Left lung (tissue), 10 donors: Measurements from ENCODE around the gene LDB3. TPM values are rescaled to one million over a fixed set of nuclear protein-coding genes. Genes with fewer than 3 reads are reported as not detected.

Experiments used
- ATAC-seq: fragments of 200-7000 bp; cut with Tn5 transposase; one replicate; pipeline ENCODE4 v1.9.1; 2020; ENCODE audit warnings: moderate library complexity
- DNase-seq, 4 donors: peaks; one replicate each; pipeline ENCODE4 v3.0.0-alpha.2; 2013 to 2020
- H3K27ac ChIP-seq, 2 donors: fragments of 200-600 bp; sonication (generic) in 1 of 2; one replicate each; pipeline versions ENCODE4 v1.5.0 to v1.8.0; 2020 to 2021
- H3K27me3 ChIP-seq, 2 donors: fragments of 200-600 bp; sonication (generic) in 1 of 2; one replicate each; pipeline versions ENCODE4 v1.5.0 to v1.8.0; 2020 to 2021
- H3K36me3 ChIP-seq, 2 donors: fragments of 200-600 bp; sonication (generic) in 1 of 2; one replicate each; pipeline versions ENCODE4 v1.5.0 to v1.8.0; 2020 to 2021
- H3K4me1 ChIP-seq, 2 donors: fragments of 200-600 bp; one replicate each; pipeline ENCODE4 v1.8.0; 2021
- H3K4me3 ChIP-seq, 2 donors: fragments of 200-600 bp; sonication (generic) in 1 of 2; one replicate each; pipeline versions ENCODE4 v1.5.0 to v1.8.0; 2020 to 2021; ENCODE audit warnings: mild to moderate bottlenecking in 1 of 2
- H3K9me3 ChIP-seq, 2 donors: fragments of 200-600 bp; sonication (generic) in 1 of 2; one replicate each; pipeline versions ENCODE4 v1.5.0 to v1.8.0; 2020 to 2021
- intact Hi-C, 2 donors: fragments of 100-400 bp; cut with DNase I; formaldehyde crosslinking; loops; one replicate each; pipeline versions ENCODE4 v1.11.2 to v1.14.2; 2022
- polyA plus RNA-seq, 6 donors: library from polyadenylated mRNA; unstranded; fragments of 120-200 nt; gene quantifications; one replicate each; pipeline ENCODE4 v1.2.1, GENCODE V29; 2013; ENCODE audit not compliant: insufficient read length in 6 of 6
- total RNA-seq, 2 donors: library from RNA; stranded (reverse); fragmentation: NEBNext Ultra II Directional; extraction: Animal tissue kit (Norgen Biotek cat#: 25700); gene quantifications; one replicate each; pipeline ENCODE4 v1.2.1, GENCODE V29; 2021
- TF ChIP-seq, protein P1 (sequence below), 2 donors: fragments of 200-600 bp; sonication (generic) in 1 of 2; IDR thresholded peaks; one replicate each; pipeline versions ENCODE4 v1.5.0 to v1.8.0; 2021; ENCODE audit warnings: antibody characterized with exemption in 2 of 2
- donor health status: DM: no; HTN: yes; CAD: no.
- donor health status: DM: no; HTN: no; CAD: no.

LDB3 gene
- total and polyA plus RNA-seq, 8 donors, result 1.1 to 2.7 (median 1.3) TPM

DNA sequence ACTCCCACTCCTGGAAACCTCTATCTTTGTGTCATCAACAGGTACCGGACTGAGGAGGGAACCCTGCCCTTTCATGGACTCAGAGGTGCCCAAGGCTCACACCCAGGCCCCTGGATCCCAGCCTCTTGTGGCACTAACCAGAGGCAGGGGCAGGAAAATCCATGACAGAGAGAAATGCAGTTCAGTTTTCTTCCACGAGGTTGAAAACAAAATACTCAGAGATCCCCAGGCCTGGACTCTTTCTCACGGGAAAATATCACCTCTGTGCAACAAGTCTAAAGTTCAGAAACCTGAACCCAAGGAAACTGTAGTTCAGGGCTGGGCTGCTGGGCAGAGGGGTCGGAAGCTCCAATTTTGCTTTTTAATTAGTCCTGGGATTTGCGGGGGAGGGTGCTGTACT lies 35.4 kb upstream of the LDB3 start:
- H3K9me3 ChIP-seq, result no peaks in the 10 kb centered on the region
- H3K36me3 ChIP-seq, result no peaks in the 10 kb centered on the region
- H3K4me1 ChIP-seq, result no peaks in the 10 kb centered on the region
- H3K27me3 ChIP-seq, result peaks cover 15 to 57% of the 10 kb centered on the region in 2 donors
- TF ChIP-seq, protein P1, sequence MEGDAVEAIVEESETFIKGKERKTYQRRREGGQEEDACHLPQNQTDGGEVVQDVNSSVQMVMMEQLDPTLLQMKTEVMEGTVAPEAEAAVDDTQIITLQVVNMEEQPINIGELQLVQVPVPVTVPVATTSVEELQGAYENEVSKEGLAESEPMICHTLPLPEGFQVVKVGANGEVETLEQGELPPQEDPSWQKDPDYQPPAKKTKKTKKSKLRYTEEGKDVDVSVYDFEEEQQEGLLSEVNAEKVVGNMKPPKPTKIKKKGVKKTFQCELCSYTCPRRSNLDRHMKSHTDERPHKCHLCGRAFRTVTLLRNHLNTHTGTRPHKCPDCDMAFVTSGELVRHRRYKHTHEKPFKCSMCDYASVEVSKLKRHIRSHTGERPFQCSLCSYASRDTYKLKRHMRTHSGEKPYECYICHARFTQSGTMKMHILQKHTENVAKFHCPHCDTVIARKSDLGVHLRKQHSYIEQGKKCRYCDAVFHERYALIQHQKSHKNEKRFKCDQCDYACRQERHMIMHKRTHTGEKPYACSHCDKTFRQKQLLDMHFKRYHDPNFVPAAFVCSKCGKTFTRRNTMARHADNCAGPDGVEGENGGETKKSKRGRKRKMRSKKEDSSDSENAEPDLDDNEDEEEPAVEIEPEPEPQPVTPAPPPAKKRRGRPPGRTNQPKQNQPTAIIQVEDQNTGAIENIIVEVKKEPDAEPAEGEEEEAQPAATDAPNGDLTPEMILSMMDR (IDR thresholded peaks at IDR 0.05), result no peak
- ATAC-seq (no peak), DNase-seq (no peak)
- intact Hi-C loops, result no loop called here
- H3K4me3 ChIP-seq, result no peak overlapping the region
- H3K27ac ChIP-seq, result no peak overlapping the region

DNA sequence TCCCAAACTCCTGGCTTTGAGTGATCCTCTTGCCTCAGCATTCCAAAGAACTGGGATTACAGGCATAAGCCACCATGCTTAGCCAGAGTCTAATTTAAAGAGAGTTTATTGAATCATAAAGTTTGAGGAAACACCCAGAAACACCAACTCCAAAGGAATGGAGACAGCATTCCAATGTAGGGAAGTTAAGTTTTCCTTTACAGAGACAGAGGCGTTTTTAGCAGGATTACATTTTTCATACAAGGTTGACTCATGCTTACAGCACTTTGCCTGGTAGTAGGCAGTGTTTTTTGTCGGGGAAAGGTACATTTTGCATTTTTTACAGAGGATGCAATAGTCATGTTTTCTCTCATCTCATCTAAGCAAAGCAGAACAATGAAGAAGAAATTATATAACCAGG lies 32.9 kb upstream of the LDB3 start:
- TF ChIP-seq, protein P1 (IDR thresholded peaks at IDR 0.05), result no peak

DNA sequence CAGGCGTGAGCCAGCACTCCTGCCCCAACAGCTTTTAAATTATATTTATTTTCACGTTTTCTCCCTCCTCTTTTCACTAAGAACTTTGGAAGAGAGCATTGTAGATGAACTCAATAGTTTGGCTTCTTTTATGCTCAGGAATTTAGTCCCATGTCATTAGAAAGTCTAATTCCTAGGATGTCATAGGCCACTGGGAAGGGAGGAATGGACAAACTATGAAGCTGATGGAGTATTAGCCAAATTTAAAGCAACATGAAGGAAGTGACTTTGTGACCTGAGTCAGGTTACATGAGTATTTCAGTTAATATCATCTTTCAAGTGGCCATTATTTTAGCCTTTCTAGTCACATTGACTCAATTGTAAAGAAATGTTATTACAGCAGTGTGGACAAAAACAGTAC lies 32.0 kb upstream of the LDB3 start:
- intact Hi-C loops, result no loop called here
- no peak for DNase-seq
- H3K4me3 ChIP-seq, result no peak overlapping the region
- no peaks in the 10 kb centered on the region for H3K36me3 ChIP-seq
- ATAC-seq, result no peak
- no peaks in the 10 kb centered on the region for H3K9me3 ChIP-seq
- TF ChIP-seq, protein P1 (IDR thresholded peaks at IDR 0.05), result no peak
- no peaks in the 10 kb centered on the region for H3K4me1 ChIP-seq
- H3K27ac ChIP-seq, result no peak overlapping the region
- peaks cover 15 to 43% of the 10 kb centered on the region in 2 donors for H3K27me3 ChIP-seq

More for the DNA sequence above, 32.9 kb upstream of the LDB3 start:
- H3K4me1 ChIP-seq, result no peaks in the 10 kb centered on the region
- no peak overlapping the region for H3K27ac ChIP-seq
- peaks cover 15 to 52% of the 10 kb centered on the region in 2 donors for H3K27me3 ChIP-seq
- intact Hi-C loops, result no loop called here
- H3K4me3 ChIP-seq, result no peak overlapping the region
- no peak for DNase-seq
- ATAC-seq, result no peak
- no peaks in the 10 kb centered on the region for H3K36me3 ChIP-seq
- no peaks in the 10 kb centered on the region for H3K9me3 ChIP-seq

DNA sequence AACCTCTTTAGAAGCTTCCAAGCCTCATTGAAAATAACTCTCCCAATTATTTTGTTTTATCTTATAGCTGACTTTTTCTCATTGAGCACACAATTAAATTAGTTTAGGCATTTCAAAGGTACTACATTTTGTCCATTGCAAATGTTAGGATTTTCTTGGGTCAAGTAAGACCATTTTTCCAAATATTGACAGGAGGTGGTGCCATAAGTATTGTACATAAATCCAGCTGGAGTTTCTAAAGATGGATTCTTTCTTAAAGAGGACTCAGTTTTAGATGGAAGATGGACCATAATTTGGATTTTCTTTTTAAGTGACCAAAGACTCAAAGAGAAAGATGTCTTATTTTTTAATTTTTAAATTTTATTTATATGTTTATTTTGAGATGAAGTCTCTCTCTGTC lies 26.3 kb upstream of the LDB3 start:
- Histone ChIP-seq H3K4me1 (no peaks in the 10 kb centered on the region), H3K9me3 (no peaks in the 10 kb centered on the region), H3K27ac (no peak overlapping the region), H3K4me3 (no peak overlapping the region), H3K27me3 (no peaks in the 10 kb centered on the region), H3K36me3 (no peaks in the 10 kb centered on the region)
- DNase-seq (no peak), ATAC-seq (no peak)
- intact Hi-C loops, result no loop called here
- TF ChIP-seq, protein P1 (IDR thresholded peaks at IDR 0.05), result no peak

DNA sequence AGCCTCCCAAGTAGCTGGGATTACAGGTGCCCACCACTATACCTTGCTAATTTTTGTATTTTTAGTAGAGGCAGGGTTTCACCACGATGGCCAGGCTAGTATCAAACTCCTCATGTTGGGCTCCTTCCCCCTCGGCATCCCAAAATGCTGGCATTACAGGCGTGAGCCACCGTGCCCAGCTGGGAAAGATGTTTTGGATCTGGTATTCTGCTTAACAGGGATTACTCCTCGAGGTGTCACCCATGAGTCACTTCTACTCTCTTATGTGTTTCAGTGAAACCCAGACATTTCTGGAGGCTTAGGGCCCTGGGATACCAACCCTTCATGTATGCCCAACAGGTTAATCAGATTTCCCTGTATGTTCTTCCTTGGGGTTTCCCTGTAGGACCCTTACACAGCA lies 25.8 kb upstream of the LDB3 start:
- TF ChIP-seq, protein P1 (IDR thresholded peaks at IDR 0.05), result no peak
- intact Hi-C loops, result no loop called here

More for the DNA sequence above, 25.8 kb upstream of the LDB3 start:
- Histone ChIP-seq H3K4me3 (no peak overlapping the region), H3K4me1 (no peaks in the 10 kb centered on the region), H3K36me3 (no peaks in the 10 kb centered on the region), H3K27ac (no peak overlapping the region), H3K27me3 (no peaks in the 10 kb centered on the region), H3K9me3 (no peaks in the 10 kb centered on the region)
- DNase-seq (no peak), ATAC-seq (no peak)
